ENCODE data around the gene TTLL8. TPM values are rescaled to one million over a fixed set of nuclear protein-coding genes. Genes with fewer than 3 reads are reported as not detected.

The TTLL8 gene
- polyA plus RNA-seq, 1 of the 3 experiments (the other 2 are of a cell fraction), result not detected

Other genes with a start within 250 kb of the TTLL8 start
- 7.8 and 10.3 TPM in 2 replicates for gene BRD1, start 230.4 kb downstream of the TTLL8 start, polyA plus RNA-seq (2012; rRNA removed)
- gene ZBED4, start 204.5 kb downstream of the TTLL8 start, polyA plus RNA-seq (2012; rRNA removed), result 6.8 and 7.9 TPM in 2 replicates
- 7.5 and 9.9 TPM in 2 replicates for gene ALG12, start 139.9 kb downstream of the TTLL8 start, polyA plus RNA-seq (2012; rRNA removed)
- gene CRELD2, start 139.7 kb downstream of the TTLL8 start, polyA plus RNA-seq (2012; rRNA removed), result 92.5 and 113 TPM in 2 replicates
- gene PIM3, start 97.5 kb downstream of the TTLL8 start, polyA plus RNA-seq (2012; rRNA removed), result 9.9 and 15.3 TPM in 2 replicates
- gene IL17REL, start 45.5 kb downstream of the TTLL8 start, polyA plus RNA-seq (2012; rRNA removed), result not detected in 2 replicates
- not detected in 2 replicates for gene MLC1, start 27.1 kb upstream of the TTLL8 start, polyA plus RNA-seq (2012; rRNA removed)
- gene MOV10L1, start 31.7 kb upstream of the TTLL8 start, polyA plus RNA-seq (2012; rRNA removed), result 2.1 and 3.0 TPM in 2 replicates
- gene PANX2, start 112.4 kb upstream of the TTLL8 start, polyA plus RNA-seq (2012; rRNA removed), result 1.3 and 2.4 TPM in 2 replicates
- 36.7 and 50.6 TPM in 2 replicates for gene TRABD, start 127.6 kb upstream of the TTLL8 start, polyA plus RNA-seq (2012; rRNA removed)
- gene SELENOO, start 142.7 kb upstream of the TTLL8 start, polyA plus RNA-seq (2012; rRNA removed), result 23.3 and 26.7 TPM in 2 replicates
- 40.4 and 42.8 TPM in 2 replicates for gene TUBGCP6, start 186.7 kb upstream of the TTLL8 start, polyA plus RNA-seq (2012; rRNA removed)
- gene HDAC10, start 193.0 kb upstream of the TTLL8 start, polyA plus RNA-seq (2012; rRNA removed), result 51.9 and 55.1 TPM in 2 replicates
- 118 TPM in 2 replicates for gene MAPK12, start 203.4 kb upstream of the TTLL8 start, polyA plus RNA-seq (2012; rRNA removed)
- gene MAPK11, start 212.1 kb upstream of the TTLL8 start, polyA plus RNA-seq (2012; rRNA removed), result 36.0 and 38.3 TPM in 2 replicates
- gene PLXNB2, start 249.3 kb upstream of the TTLL8 start, polyA plus RNA-seq (2012; rRNA removed), result 85.8 and 108 TPM in 2 replicates